AG04449 (cell line): ENCODE data around the gene CCDC85C.

Experiments
- CTCF ChIA-PET: fragments of 350-600 bp; formaldehyde crosslinking; extraction: SDS; loops from one replicate; lab custom pipeline; 2021; ENCODE audit warnings: antibody characterized with exemption; lab: Yijun Ruan, JAX
- POLR2A ChIA-PET: fragments of 400-600, 350-600 bp; formaldehyde crosslinking; extraction: SDS; loops from one replicate; lab custom pipeline; 2020; ENCODE audit warnings: antibody characterized with exemption, inconsistent platforms; lab: Yijun Ruan, JAX
- DNase-seq: peaks from one replicate; pipeline ENCODE4 v3.0.0-alpha.2; 2010; ENCODE audit warnings: low read depth, low spot score
- H3K4me3 ChIP-seq: 2 replicates; pipeline ENCODE4 v1.5.1; 2011; ENCODE audit warnings: low read depth, mild to moderate bottlenecking, control low read depth, low read length
- TF ChIP-seq, protein P1 (sequence below): IDR thresholded peaks from one replicate; pipeline ENCODE4 v1.5.1; 2011; ENCODE audit warnings: mild to moderate bottlenecking, moderate library complexity, low read length, control low read depth, inconsistent platforms; ENCODE audit not compliant: insufficient read depth; ENCODE audit errors: missing control alignments

Gene CCDC85C

DNA sequence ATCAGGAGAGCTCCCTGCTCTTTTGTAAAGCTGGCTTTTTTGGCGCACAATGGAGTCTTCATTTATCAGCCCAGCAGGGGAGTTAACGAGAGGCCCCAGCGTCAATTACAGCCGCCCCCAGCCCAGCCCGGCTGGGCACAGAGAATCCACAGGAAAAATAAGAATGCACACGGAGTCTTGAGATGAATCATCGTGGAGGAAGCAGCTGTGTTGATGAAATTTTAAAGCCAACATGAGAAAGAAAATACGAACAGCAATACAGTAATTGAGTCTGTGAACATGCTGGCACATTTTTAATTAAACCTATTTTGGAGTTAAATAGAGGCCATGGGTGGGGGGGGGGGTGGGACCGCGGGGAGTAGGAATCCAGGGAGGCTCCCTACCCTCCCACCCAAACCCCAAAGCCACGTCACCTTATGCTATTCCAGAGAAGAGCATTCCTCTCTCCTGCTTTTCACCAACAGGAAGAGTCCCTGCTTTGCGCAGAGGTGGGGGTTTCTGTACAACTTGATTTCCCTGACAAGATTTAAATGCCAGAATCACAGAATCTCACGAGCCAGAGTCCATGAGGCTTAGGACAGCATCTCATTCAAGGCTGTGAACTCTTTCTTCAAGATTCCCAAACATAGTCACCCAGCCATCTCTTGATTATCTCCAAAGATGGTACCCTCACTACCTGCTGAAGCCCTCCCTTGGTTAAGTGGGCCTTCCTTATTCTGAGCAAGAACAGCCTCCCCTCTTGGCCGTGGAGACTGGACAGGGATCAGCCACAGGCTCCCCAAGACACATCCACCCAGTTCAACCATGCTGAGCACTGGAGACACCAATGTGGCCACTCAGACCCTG, 72.5 kb downstream of the CCDC85C start:
- POLR2A ChIA-PET = no interaction called here
- TF ChIP-seq, protein P1, sequence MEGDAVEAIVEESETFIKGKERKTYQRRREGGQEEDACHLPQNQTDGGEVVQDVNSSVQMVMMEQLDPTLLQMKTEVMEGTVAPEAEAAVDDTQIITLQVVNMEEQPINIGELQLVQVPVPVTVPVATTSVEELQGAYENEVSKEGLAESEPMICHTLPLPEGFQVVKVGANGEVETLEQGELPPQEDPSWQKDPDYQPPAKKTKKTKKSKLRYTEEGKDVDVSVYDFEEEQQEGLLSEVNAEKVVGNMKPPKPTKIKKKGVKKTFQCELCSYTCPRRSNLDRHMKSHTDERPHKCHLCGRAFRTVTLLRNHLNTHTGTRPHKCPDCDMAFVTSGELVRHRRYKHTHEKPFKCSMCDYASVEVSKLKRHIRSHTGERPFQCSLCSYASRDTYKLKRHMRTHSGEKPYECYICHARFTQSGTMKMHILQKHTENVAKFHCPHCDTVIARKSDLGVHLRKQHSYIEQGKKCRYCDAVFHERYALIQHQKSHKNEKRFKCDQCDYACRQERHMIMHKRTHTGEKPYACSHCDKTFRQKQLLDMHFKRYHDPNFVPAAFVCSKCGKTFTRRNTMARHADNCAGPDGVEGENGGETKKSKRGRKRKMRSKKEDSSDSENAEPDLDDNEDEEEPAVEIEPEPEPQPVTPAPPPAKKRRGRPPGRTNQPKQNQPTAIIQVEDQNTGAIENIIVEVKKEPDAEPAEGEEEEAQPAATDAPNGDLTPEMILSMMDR = no peak
- CTCF ChIA-PET = interaction anchor here (0.6 to 2.6 kb wide), 3 partner anchors 71 to 151 kb away, joined by 3 to 10 read pairs (median 4); no protein-coding TSS in a partner anchor
- no peak overlapping the region for H3K4me3 ChIP-seq
- peak; percentile 28 for DNase-seq

DNA sequence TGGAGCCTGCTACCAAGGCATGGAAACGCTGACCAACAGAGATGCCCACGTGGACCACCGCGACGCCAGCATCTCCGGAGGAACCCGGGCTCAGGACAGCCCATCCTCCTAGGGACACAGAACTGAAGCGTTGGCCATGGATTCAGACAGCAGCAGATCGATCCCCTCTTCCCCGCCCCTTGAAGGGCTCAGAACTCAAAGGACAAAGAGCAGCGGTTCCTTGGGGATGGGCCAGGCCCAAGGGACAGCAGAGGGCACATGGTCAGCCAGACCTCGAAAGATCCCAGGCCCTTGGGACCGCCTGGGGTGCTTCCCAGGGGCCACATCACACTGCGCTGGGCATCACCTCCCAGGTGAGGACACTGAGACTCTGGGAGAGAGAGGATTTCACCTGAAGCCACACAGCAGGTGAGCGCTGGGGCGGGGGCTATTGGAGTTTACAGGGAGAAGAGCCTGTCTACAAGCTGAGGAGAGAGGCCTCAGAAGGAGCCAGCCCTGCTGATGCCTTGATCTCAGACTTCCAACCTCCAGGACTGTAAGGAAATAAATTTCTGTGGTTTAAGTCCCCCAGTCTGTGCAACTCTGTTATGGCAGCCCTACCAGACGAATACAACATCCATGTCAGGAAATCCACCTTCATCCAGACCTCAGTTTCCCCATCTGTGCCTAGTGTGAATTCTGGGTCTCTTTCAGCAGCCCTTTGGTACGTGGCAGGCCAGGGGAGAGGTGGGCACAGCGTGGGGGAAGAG, 73.4 kb downstream of the CCDC85C start:
- ChIA-PET CTCF (interaction anchor here (0.6 to 2.6 kb wide), 2 partner anchors 72 to 98 kb away, joined by 3 to 10 read pairs; no protein-coding TSS in a partner anchor), POLR2A (no interaction called here)
- H3K4me3 ChIP-seq = no peak overlapping the region
- no peak for DNase-seq
- TF ChIP-seq, protein P1 = no peak

DNA sequence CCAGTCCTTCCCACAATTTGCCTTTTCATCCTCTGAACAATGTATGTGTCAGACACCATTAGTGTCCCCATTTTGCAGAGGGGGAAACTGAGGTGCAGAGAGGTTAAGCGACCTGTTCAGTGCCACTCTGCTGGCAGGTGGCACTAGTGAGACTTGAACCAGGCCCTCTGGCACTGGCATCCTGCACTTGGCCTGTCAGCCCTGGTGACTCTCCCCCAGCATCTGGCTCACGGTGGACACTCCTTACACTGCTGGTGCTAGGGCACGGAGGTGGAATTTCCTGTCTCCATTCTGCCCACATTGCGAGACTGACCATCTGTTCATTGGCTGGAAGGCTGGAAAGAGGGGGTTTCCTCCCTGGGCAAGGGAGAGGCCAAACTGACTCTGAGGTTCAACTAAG, 74.1 kb downstream of the CCDC85C start:
- TF ChIP-seq, protein P1 = no peak
- DNase-seq = no peak
- ChIA-PET CTCF (no interaction called here), POLR2A (no interaction called here)
- H3K4me3 ChIP-seq = no peak overlapping the region

DNA sequence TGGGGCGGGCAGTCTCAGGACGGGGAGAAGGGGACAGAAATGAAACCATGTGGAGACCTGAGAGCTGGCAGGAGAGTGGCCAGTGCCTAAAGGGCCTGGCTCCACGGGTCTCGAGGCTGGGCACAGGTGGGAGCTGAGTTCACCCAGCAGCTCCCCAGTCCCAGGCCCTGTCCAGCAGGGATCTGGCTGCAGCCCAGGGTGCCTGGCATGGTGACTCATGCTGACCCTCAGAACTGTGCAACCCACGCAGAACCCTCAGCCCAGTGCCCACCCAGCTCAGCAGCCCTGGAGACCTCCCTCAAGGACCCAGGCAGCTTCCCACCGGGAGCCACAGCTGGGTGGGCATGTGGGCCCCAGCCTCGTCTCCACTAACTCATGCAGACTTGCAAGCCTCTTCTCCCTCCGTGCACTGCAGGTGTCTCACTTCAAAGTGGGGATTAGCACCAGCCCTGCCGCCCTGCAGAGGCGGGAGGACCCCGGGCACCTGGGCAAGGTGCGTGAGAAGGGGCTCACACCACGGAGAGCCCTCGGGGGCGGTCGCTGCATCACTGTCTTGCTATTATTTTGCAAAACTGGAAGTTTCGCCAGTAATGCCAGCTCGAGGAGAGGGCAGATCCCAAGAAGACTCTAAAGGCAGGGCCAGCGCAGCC, 76.5 kb downstream of the CCDC85C start:
- TF ChIP-seq, protein P1 = no peak
- ChIA-PET CTCF (interaction anchor here (0.8 to 9.2 kb wide), 5 partner anchors 8 to 99 kb away, joined by 3 to 174 read pairs (median 3); no protein-coding TSS in a partner anchor), POLR2A (interaction anchor here (1.1 kb wide), 1 partner anchor 47 kb away, joined by 3 read pairs; no protein-coding TSS in a partner anchor)
- no peak overlapping the region for H3K4me3 ChIP-seq
- no peak for DNase-seq

DNA sequence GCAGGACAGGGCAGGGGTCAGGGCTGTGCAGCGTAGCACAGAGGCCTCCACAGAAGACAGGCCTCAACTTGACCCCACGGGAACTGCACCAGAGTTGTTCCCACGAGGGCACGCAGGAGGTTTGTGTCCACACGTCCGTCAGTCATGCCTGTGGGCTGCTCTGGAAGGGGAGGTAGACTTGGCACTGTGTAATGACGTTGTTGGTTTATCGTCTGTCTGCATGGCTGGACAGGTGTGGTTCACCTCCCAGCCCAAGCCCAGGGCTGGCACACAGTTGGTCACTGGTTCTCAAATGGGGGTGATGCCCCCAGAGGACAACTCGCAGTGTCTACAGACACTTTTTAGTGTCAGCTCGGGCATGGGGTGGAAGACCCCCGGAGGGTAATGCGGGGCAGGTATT, 77.0 kb downstream of the CCDC85C start:
- POLR2A ChIA-PET = no interaction called here
- CTCF ChIA-PET = interaction anchor here (0.8 to 9.2 kb wide), 5 partner anchors 8 to 99 kb away, joined by 3 to 174 read pairs (median 3); no protein-coding TSS in a partner anchor

More for the DNA sequence above, 77.0 kb downstream of the CCDC85C start:
- no peak overlapping the region for H3K4me3 ChIP-seq
- TF ChIP-seq, protein P1 = no peak
- no peak for DNase-seq
